Liver (tissue), 3 donors: Measurements from ENCODE around the gene TCHHL1.

Source experiments
- EGR1 ChIP-seq, 2 donors: IDR thresholded peaks; 2 replicates each; pipeline ENCODE4 v1.6.1; 2016 to 2018; ENCODE audit warnings: antibody characterized with exemption in 2 of 2, low read depth in 2 of 2
- GABPA ChIP-seq, 2 donors: IDR thresholded peaks in 1 of 2; conservative IDR thresholded peaks in 1 of 2; 2 replicates each; pipeline ENCODE4 v1.6.1; 2016; ENCODE audit warnings: antibody characterized with exemption in 2 of 2, mild to moderate bottlenecking in 1 of 2, moderate library complexity in 1 of 2
- JUND ChIP-seq, 2 donors: IDR thresholded peaks; 2 replicates each; pipeline ENCODE4 v1.6.1; 2016; ENCODE audit warnings: antibody characterized with exemption in 2 of 2
- RAD21 ChIP-seq, 2 donors: IDR thresholded peaks; 2 replicates each; pipeline ENCODE4 v1.6.1; 2016; ENCODE audit warnings: antibody characterized with exemption in 2 of 2, mild to moderate bottlenecking in 2 of 2
- RXRA ChIP-seq, 2 donors: IDR thresholded peaks; 2 replicates each; pipeline ENCODE4 v1.6.1; 2017 to 2018; ENCODE audit warnings: antibody characterized with exemption in 2 of 2, mild to moderate bottlenecking in 1 of 2
- SP1 ChIP-seq: IDR thresholded peaks from 2 replicates; pipeline ENCODE4 v1.6.1; 2018; ENCODE audit warnings: antibody characterized with exemption, mild to moderate bottlenecking
- TAF1 ChIP-seq: conservative IDR thresholded peaks from 2 replicates; pipeline ENCODE4 v1.6.1; 2016; ENCODE audit warnings: antibody characterized with exemption, mild to moderate bottlenecking
- YY1 ChIP-seq: IDR thresholded peaks from 2 replicates; pipeline ENCODE4 v1.6.1; 2016; ENCODE audit warnings: antibody characterized with exemption, mild to moderate bottlenecking
- TF ChIP-seq, protein P1 (sequence below): fragments of 150-350 bp; IDR thresholded peaks from 2 replicates; pipeline ENCODE4 v1.5.1; 2017; ENCODE audit warnings: improper control_type of control experiment, low read depth, low read length; ENCODE audit not compliant: missing input control
- TF ChIP-seq, protein P2 (sequence below): IDR thresholded peaks from 2 replicates; pipeline ENCODE4 v1.6.1; 2016; ENCODE audit warnings: antibody characterized with exemption
- TF ChIP-seq, protein P3 (sequence below): IDR thresholded peaks from 2 replicates; pipeline ENCODE4 v1.6.1; 2016; ENCODE audit warnings: antibody characterized with exemption
- TF ChIP-seq, protein P4 (sequence below): IDR thresholded peaks from 2 replicates; pipeline ENCODE4 v1.6.1; 2016; ENCODE audit warnings: antibody characterized with exemption
- donor health status: healthy.
- donor health status: healthy.

DNA sequence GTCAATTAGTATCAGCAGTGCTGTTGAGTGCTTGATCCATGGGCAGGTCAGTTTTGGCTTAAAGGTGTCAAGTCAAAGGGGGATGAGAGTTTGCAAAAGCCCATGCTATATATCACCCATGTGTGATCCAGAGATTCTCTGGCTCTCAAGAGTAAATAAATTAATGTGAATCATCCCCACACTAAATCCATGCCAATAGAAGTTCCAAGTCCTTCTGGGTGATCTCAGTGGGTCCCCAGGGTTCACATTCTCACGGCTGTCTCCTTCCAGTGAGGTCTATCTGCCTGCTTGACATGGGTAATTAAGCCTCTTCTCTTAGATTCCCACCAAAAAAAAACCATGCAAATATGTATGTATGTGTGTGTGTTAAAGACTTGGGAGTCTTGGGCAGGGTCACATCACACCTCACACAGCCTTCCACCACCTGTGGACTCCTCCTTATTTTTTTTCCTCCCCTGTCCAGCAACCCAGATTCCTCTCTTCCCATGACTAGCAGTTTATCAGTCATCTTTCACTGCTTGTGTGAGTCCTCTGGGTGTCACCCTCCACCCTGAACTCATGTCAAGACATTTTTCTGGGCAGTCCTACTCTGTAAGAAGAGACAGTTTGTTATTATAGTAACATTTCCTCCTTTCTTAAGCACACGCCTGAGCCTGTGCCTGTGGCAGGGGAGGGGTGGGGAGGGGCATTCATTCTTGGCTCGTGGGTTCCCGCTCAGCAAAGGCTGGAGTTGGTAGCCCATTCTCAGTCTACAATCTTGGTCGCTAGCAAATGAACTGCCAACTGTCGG is 37.8 kb downstream of the TCHHL1 start:
- TF ChIP-seq, protein P1, sequence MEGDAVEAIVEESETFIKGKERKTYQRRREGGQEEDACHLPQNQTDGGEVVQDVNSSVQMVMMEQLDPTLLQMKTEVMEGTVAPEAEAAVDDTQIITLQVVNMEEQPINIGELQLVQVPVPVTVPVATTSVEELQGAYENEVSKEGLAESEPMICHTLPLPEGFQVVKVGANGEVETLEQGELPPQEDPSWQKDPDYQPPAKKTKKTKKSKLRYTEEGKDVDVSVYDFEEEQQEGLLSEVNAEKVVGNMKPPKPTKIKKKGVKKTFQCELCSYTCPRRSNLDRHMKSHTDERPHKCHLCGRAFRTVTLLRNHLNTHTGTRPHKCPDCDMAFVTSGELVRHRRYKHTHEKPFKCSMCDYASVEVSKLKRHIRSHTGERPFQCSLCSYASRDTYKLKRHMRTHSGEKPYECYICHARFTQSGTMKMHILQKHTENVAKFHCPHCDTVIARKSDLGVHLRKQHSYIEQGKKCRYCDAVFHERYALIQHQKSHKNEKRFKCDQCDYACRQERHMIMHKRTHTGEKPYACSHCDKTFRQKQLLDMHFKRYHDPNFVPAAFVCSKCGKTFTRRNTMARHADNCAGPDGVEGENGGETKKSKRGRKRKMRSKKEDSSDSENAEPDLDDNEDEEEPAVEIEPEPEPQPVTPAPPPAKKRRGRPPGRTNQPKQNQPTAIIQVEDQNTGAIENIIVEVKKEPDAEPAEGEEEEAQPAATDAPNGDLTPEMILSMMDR: no peak
- TF ChIP-seq GABPA (IDR thresholded peaks at IDR 0.05 in 1 of 2, conservative IDR thresholded peaks at IDR 0.05 in 1 of 2) (no peak), SP1 (no peak), TAF1 (no peak), EGR1 (IDR thresholded peaks at IDR 0.05; ENCODE audit: low read depth in 2 of 2) (no peak), RXRA (IDR thresholded peaks at IDR 0.05) (no peak), JUND (IDR thresholded peaks at IDR 0.05) (no peak), YY1 (no peak), RAD21 (IDR thresholded peaks at IDR 0.05) (no peak)
- TF ChIP-seq, protein P2, sequence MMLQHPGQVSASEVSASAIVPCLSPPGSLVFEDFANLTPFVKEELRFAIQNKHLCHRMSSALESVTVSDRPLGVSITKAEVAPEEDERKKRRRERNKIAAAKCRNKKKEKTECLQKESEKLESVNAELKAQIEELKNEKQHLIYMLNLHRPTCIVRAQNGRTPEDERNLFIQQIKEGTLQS: no peak
- TF ChIP-seq, protein P3, sequence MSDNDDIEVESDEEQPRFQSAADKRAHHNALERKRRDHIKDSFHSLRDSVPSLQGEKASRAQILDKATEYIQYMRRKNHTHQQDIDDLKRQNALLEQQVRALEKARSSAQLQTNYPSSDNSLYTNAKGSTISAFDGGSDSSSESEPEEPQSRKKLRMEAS: no peak
- TF ChIP-seq, protein P4, sequence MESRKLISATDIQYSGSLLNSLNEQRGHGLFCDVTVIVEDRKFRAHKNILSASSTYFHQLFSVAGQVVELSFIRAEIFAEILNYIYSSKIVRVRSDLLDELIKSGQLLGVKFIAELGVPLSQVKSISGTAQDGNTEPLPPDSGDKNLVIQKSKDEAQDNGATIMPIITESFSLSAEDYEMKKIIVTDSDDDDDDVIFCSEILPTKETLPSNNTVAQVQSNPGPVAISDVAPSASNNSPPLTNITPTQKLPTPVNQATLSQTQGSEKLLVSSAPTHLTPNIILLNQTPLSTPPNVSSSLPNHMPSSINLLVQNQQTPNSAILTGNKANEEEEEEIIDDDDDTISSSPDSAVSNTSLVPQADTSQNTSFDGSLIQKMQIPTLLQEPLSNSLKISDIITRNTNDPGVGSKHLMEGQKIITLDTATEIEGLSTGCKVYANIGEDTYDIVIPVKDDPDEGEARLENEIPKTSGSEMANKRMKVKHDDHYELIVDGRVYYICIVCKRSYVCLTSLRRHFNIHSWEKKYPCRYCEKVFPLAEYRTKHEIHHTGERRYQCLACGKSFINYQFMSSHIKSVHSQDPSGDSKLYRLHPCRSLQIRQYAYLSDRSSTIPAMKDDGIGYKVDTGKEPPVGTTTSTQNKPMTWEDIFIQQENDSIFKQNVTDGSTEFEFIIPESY: no peak
